GM21576 (cell line): ENCODE results near the gene AGBL1.
"Not testable (repeated sequence)": the region's sequence is repeated elsewhere in the genome, so short reads cannot be mapped to it uniquely, and the experiment has no call there.

Source experiments
- ATAC-seq: cut with Tn5 transposase; IDR thresholded peaks from one replicate; pipeline ENCODE4 v1.9.1; 2021; ENCODE audit warnings: mild to moderate bottlenecking, moderate library complexity; ENCODE audit not compliant: unreplicated experiment

Gene AGBL1

DNA sequence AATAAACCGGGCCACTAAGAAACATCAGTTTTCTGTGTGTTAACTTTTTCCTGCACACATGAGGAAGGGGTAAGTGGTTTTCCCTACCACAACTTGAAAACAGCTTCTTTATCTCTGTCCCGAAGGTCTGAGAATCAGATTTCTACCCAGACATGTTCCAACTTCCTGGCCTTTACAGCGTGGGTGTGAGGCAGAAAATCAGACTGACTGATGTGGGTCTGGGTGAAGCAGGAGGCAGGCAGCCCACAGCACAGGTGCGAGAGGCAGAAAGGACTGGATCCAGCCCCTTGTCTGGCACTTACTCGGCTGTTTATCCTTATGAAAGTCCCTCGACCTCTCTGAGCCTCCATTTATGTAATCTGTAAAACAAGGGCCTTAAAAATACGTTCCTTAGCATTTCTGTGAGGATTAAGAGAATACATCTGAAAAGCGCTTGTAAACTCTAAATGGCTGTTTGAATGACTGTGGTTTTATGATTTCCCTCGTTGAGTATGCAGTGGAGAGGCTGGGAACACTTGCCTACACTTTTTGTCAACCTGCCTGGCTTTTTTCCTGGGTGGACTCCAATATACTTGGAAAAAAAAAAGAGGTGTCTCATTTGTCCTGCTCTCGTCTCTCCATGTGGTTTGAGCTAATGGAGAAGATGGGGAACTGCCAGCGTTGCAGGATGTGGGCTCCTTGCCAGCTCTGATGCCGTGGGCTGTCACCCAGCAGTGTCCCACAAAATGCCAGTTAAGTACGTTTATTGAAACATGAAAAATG is 3.1 kb downstream of the AGBL1 start:
- no peak for ATAC-seq

DNA sequence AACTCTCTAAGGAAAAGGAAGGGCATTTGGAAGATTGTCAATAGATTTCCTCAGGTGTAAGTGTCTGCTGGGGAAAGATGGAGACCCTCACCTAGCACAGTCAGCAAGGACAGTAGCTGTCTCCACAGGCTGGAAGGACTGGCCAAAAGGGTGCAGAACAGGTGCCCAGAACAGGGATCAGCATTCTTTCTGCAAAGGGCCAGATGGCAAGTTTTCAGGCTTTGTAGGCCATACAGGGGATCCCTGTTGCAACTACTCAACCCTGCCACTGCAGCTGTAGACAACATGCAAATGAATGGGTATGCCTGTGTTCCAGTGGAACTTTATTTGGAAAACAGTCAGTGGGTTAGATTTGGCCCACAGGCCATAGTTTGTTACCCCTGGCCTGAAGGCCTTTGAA is 8.1 kb downstream of the AGBL1 start:
- no peak for ATAC-seq

DNA sequence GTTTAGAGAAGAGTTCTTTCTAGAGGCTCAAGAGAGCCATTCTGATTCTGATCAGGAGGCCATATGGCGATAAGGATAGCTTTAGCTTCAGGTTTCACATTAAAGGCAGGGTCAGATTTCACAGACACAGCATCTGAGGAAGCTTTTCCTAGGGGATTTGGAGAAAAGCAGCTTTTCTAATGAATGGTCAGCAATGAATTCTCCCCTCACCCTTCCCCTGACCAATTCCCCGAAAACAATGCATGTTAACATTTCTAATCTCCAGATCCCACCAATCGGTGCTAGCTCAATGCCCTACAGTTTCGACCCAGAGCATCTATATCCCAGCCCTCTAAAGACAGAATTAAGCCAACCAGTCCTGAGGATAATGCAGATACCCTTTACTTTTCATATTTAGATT is 9.8 kb downstream of the AGBL1 start:
- no peak for ATAC-seq

DNA sequence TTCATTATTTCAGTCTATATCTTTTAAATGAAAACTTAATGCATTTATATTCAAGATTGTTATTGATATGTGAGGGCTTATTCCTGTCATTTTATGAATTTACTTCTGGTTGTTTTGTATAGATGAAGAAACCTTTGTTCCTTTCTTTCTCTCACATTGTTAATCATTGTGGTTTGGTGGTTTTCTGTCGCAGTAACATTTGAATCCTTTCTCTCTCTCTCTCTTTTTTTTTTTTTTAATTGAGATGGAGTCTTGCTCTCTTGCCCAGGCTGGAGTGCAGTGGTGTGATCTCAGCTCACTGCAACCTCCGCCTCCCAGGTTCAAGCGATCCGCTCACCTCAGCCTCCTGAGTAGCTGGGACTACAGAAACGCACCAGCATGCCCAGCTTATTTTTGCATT is 22.1 kb downstream of the AGBL1 start:
- no peak for ATAC-seq

DNA sequence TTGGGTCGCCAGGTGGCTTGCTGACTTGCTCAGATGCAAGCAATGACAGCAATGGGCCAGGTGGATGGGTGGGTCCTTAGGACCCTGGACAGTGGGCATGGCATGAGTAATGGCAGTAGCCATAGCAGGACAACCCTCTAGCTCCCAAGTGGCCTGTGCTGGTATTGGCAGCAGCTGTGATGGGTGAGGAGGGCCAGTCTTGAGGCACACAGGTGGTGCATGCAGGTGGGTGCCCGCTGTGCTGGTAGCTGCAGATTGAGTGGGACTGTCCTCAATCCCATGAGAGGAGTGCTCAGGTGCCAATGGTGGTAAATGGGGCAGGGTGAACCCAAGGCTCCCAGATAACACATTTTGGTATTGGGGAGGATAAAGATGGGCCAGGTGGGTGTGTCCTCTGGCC is 24.2 kb downstream of the AGBL1 start:
- ATAC-seq = no peak

DNA sequence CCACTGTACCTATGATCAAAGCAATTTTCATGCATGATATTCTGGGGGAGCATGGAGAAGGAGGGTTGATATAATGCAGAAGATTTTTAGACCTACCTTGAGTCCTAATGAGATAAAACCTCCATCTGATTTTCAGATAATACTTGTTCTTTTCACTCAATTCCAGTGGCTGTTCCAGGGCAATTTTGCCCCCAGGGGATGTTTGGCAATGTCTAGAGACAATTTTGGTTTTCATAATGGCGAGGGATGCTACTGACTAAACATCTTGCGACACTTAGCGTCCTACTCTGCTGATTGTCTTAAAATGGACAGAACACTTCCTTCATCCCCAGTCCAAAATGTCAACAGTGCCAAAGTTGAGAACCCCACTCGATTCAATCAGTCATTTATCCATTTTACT is 26.6 kb downstream of the AGBL1 start:
- ATAC-seq = no peak

DNA sequence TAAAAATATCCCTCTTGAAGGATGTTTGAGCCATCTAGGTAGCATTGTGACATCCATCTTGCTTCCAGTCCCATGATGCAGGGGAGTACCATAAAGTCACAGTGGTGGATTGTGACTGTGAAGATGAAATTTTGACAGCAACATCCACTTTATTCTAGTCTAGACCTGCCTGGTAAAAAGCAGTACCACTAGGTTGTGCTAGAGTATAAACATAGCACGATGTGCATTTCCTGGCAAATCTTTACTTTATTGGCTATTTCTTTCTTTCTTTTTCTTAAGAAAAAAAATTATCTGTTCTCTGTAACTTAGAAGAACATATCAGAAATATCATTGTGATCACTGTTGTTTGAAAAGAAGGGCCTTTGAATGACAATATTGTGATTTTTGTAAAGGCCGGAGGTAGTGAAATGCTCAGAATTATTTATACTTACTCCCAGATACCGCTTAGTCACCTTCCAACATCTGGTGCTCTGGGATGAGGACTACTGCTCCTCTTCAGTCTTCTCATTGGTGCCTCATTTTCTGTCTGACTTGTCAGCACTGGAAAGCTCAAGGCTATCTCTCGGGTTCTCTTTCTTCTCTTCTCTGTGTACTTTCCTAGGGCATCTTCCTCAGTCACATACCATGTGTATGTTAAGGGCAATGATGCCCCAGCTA is 35.6 kb downstream of the AGBL1 start:
- no peak for ATAC-seq

DNA sequence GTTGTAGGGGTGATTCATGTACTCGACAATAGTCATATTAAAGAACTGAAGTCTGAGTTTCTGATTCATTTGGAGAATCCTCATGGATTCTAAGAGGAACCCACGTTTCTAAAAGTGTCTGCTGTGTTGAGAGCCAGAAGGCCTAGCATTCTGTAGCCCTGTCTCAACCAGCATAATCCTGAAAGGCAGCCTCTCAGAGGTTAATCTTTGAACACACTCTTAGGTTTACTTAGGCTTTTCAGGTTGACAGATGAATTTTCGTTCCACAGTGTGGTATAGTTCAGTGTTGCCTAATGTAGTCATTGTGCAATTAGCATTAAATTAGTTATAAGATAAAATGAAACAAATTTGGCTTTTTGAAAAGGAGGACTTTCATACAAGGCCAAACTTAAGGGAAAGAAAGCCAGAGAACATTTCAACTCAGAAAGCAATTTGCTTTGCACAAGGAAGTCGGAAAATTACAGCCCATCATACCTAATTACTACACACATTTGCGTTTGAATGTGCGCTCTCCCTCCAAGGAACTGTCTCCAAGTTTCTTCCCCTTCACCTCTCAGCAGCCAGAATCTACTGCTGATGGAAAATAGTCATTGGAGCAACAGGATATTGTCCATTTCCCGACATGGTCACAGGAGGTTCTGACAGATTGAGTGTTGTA is 42.0 kb downstream of the AGBL1 start:
- no peak for ATAC-seq

DNA sequence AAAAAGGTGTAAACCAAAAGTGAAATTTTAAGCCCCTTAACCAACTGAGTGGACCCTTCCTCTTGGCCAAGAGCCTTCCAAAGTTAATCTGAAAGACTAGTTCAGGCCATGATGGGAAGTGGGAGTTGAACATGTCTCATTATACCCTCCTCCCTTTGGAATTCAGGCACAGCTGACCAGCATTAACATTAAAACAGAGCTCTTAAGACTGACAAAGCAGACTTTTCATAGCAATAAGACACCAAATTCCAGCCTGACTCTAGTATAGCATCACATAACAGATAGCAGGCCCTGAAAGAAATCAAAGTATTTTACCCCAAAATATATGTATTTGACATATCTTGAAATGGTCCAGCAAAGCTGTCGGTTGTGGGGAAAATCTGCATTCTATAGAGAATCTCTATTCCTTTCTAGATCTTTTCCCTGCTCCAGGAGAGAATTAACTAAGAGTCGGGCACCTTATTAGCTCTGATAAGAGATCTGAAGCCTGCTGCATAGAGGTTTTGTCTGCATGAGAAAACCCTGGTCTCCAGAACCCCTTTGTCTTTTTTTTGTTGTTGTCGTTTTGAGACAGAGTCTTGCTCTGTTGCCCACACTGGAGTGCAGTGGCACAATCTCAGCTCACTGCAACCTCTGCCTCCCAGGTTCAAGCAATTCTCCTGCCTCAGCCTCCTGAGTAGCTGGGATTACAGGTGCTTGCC is 43.2 kb downstream of the AGBL1 start:
- not testable (repeated sequence) for ATAC-seq

DNA sequence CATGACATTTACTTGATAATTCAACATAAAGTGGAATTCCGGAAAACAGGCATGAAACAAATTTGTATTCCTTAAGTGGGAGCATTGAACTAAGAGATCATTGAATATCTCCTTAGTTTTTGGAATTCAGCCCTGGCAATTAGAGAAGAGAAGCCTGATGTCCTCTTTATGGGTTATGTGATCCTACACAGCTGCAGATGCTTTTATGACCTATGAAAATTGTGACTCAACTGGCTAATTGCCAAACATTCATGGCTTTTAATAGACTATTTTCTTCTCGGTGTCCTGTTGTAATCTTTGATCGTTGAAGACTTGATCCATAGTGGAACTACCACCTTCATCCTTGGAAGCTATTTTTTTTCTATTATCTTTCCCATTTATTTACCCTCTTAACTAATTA is 46.1 kb downstream of the AGBL1 start:
- no peak for ATAC-seq

DNA sequence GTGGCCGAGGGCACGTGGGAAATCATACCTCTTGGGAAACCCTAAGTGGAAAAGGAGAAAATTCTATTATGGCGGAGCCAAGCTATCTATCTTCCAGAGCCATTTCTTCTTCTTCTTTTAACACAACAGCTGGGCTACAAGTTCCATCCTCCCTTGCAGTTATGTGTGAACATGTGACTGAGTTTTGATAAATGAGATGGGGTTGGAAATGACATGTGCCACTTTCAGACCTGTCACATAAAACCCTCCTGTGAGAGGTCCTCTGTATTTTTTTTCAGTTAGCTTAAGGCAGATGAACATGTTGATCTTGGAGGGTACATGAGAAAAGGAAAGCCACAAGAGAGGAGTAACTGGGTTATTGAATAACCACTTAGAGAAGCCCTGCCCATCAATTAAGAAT is 47.9 kb downstream of the AGBL1 start:
- no peak for ATAC-seq

DNA sequence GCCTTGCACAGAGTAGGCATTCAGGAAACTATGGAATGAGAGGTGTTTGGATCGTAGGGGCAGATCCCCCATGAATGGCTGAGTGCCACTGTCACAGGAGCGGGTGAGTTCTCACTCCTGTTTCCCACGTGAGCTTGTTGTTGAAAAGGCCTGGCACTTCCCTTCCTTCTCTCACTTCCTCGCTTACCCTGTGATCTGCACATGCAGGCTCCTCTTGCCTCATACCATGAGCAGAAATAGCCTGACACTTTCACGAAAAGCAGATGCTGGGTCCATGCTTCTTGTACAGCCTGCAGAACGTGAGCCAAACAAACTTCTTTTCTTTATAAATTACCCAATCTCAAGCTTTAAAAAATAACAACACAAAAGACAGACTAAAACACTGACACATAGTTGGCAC is 55.4 kb downstream of the AGBL1 start:
- no peak for ATAC-seq

DNA sequence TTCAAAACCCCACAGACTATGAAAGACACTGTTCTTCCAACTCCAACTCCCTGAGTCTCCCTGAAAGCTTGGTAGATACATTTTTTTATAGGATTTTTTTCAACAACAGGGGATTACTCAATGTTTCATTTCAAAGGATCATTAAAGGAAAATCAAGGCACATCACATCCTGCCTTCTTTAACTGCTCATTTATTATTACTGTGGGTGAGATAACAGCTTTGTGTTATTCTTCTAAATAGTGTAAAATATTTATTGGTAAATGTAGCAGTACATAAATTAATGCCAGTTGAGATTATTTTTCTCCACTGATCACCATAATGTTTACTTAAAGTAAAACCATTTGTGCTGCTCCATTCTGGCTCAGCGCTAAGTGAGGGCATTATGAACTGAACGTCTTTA is 57.2 kb downstream of the AGBL1 start:
- ATAC-seq = no peak

DNA sequence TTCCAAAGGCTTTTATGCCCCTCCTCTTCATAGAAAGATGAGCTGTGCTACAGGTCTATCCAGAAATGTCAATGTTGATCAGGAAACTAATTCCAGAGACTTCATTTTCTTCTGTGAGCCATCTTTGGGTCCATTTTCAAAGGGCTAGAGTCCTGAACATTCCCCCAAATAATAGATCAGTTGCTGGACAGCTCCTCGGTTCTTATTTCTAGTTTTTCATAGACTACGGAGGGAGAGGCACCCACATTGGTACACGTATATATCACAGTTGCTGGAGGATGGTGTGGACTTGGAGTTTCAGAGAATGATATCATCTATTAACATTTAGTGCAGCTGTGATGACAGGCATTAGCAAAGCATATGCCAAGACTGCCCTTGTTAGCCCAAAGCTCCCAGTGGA is 59.1 kb downstream of the AGBL1 start:
- no peak for ATAC-seq

DNA sequence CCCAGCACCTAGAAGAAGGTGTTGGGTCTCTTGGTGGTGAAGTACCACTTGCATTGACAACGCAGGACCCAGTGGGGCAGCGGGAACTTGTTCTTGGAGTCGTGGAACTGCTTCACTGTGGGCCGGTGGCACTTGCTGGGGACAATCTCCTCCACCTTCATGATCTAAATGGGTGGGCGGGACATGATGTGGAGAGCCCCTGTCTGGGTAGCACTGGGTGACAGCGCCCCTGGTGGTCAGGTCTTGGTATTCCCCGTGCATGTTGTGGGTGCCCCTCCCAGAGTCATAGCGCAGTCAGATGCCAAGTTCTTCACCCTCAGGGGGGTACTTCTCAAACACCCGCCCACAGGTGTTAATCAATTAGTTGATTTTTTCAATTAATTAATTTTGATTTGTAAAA is 60.2 kb downstream of the AGBL1 start:
- ATAC-seq = no peak

DNA sequence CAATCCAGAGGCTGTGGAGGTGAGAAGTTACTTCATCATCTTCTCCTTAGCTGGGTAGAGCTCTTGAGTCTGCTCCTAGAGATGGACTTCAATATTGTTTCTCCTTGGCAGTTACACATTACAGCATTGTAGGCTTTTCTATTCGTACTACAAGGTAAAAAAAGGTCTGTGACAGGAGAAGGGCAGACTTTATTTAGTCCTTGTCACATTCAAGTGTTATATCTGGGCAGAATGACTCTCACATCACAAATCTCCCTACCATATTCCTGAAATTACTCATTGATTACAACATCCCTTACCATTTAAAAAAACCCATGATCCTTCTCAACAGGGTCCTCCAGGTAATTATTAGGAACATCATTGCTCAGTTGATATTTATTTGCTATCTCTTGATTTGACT is 75.0 kb downstream of the AGBL1 start:
- no peak for ATAC-seq

DNA sequence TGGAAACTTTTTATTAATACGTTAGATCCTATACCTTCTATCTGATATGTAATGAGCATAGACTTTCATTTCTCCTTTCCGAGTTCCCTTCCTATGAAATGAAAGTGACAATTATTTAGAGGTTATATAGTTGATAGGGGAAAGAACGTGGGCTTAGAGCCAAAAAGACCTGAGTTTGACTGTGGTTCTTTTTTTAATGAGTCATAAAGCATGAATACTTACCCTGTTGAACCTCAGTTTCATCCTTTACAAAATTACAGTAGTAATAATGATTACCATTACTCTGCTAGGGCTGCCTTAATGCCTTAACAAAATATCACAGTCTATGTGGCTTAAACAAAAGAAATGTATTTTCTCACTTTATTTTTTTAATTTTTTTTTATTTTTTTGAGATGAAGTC is 75.9 kb downstream of the AGBL1 start:
- no peak for ATAC-seq

DNA sequence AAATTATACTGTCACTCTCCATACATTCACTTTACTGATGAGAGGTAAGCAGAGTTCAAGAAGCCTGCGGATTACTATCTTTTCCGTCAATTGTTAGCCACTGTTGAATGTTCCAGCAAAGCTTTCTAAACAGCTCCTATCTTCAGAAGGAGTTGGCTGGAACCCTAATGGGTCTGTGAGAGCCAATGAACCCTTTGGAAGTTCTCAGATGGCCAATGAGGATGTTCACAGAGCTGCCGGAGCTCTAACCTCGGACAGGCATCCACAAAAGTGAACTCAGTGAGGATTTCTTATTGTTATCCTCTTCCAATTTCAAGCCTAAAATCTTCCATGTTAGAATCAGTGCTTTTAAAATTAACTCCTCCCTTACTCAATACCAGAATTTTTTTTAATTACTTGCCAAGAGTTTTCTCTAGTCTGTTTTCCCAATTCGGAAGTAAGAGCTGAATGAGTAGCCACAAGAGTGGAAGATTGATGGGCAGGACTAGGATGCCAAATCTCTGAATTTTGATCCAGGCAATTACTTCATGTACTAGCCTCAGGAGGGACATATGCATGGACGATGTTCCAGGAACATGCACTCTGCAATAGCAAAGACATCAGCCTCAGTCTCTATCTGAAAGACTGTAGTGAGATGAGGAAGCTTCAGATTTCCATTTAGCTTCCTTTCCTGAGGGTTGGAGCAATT is 78.1 kb downstream of the AGBL1 start:
- ATAC-seq = no peak

DNA sequence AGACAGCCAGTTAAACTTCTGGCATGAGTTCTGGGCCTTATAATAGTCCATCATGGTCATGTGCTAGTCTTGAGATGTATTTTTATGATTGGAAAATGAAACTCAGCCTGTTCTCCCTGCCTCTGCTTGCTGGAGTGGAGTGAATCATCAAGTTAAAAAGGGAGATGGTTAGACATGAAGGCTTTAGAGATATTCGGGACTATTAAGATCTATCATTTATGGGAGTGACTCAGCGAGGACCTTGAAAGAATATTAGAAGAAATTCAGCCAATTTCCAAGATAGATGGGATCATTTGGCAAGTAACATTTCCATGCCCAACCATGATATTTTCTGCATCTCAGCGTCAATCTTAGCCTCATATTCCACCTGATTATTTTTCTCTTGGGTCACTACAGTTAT is 79.8 kb downstream of the AGBL1 start:
- no peak for ATAC-seq

DNA sequence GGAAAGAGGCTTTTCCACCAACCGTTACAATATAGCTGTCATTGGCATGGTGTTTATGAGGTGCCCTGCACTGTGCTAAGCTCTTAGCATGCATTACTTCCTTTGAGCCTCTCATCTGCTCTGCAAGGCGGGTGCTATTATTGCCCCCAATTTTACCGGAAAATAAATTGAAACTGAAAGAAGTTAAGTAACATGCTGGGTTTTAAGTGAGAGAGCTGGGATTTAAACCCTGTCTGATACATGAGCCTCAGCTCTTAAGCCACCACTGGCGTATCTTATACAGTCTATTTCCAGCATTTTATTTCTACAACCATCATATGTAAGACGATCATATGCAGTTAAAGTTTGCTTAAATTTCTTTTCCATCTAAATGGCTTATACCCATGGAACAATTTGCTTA is 81.6 kb downstream of the AGBL1 start:
- no peak for ATAC-seq

DNA sequence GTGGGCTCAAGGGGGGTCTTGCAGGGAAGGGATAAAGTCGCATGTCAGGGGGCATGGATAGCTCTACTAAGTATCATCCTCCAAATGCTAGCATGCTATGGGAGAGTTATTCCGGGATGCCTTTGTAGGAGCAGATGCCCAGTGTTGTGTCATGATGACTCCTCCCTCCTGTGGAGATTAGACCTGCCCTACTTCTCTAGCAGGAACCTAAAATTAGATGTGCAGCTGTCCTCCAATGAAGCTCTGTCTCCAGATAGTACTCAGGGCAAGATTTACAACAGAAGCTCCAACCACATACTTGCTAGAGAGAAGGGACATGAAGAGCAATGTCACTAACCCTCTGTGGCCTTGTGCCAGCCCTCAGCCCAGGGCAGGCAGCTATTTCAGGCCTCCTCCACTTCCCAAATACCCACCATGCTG is 82.5 kb downstream of the AGBL1 start:
- no peak for ATAC-seq
